ENCODE measurements around the gene STMN3.
A peak's percentile ranks its signal among the peaks of the same experiment; 100 is the strongest.
"Not testable (repeated sequence)": the region's sequence is repeated elsewhere in the genome, so short reads cannot be mapped to it uniquely, and the experiment has no call there.

STMN3 gene

DNA sequence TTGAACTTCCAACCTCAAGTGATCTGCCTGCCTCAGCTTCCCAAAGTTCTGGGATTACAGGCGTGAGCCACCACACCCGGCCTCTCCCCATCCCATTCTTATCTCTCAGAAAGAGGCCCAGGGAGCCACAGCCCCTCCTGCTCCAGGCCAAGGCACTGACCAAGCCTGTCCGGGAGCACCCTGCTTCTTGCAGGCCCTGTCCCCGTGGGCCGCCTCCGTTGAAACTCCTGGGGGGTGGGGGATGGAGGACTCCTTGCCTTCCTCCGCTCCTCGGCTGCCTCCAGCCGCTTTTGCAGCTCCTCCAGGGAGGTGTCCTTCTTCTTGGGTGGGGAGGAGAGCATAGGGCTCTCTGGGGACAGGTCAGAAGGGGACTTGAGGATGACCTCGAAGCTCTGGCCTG lies 9.7 kb downstream of the STMN3 start:
- DNase-seq (ENCODE audit: low read depth), result no peak
- TF ChIP-seq, protein P1, sequence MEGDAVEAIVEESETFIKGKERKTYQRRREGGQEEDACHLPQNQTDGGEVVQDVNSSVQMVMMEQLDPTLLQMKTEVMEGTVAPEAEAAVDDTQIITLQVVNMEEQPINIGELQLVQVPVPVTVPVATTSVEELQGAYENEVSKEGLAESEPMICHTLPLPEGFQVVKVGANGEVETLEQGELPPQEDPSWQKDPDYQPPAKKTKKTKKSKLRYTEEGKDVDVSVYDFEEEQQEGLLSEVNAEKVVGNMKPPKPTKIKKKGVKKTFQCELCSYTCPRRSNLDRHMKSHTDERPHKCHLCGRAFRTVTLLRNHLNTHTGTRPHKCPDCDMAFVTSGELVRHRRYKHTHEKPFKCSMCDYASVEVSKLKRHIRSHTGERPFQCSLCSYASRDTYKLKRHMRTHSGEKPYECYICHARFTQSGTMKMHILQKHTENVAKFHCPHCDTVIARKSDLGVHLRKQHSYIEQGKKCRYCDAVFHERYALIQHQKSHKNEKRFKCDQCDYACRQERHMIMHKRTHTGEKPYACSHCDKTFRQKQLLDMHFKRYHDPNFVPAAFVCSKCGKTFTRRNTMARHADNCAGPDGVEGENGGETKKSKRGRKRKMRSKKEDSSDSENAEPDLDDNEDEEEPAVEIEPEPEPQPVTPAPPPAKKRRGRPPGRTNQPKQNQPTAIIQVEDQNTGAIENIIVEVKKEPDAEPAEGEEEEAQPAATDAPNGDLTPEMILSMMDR (IDR thresholded peaks at IDR 0.05; ENCODE audit: control insufficient read depth, extremely low read depth, insufficient read depth), result no peak

GRCh38 chr20:63642527-63643247 lies 10.5 kb downstream of the STMN3 start:
- peak overlapping the region; percentile 56 for H3K4me3 ChIP-seq (ENCODE audit: low read depth, low read length)
- DNase-seq (ENCODE audit: low read depth), result no peak
- TF ChIP-seq, protein P1 (IDR thresholded peaks at IDR 0.05; ENCODE audit: control insufficient read depth, extremely low read depth, insufficient read depth), result no peak

More for the DNA sequence above, 9.7 kb downstream of the STMN3 start:
- H3K4me3 ChIP-seq (ENCODE audit: low read depth, low read length), result no peak overlapping the region

DNA sequence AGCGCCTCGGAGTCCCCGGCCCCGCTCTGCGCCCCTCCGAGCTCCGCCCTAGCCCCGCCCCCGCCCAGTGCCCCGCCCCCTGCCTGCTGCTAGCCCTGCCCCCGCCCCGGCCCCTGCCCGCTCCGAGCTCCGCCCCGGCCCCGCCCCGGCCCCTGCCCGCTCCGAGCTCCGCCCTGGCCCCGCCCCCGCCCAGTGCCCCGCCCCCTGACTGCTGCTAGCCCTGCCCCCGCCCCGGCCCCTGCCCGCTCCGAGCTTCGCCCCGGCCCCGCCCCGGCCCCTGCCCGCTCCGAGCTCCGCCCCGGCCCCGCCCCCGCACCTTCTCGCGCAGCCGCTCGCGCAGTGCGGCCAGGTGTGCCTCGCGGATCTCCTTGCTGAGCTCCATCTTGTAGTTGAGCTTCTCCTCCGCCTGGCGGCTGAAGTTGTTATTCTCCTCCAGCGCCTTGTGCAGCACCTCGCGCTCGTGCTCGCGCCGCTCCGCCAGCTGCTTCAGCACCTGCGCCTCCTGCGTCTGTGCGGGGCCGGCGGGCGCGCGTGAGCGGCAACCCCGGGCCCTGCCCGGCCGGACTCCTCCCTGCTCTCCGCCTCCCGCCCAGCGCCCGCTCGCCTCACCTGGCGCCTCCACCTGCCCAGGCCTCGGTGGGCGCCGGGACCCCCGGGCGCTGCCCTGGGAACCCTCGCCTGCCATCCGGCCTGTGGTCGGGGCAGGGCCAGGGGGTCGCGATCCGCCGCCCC lies 11.3 kb downstream of the STMN3 start:
- TF ChIP-seq, protein P1 (IDR thresholded peaks at IDR 0.05; ENCODE audit: control insufficient read depth, extremely low read depth, insufficient read depth), result peak; percentile 37
- peak overlapping the region; percentile 56 for H3K4me3 ChIP-seq (ENCODE audit: low read depth, low read length)
- DNase-seq (ENCODE audit: low read depth), result peak; percentile 82

DNA sequence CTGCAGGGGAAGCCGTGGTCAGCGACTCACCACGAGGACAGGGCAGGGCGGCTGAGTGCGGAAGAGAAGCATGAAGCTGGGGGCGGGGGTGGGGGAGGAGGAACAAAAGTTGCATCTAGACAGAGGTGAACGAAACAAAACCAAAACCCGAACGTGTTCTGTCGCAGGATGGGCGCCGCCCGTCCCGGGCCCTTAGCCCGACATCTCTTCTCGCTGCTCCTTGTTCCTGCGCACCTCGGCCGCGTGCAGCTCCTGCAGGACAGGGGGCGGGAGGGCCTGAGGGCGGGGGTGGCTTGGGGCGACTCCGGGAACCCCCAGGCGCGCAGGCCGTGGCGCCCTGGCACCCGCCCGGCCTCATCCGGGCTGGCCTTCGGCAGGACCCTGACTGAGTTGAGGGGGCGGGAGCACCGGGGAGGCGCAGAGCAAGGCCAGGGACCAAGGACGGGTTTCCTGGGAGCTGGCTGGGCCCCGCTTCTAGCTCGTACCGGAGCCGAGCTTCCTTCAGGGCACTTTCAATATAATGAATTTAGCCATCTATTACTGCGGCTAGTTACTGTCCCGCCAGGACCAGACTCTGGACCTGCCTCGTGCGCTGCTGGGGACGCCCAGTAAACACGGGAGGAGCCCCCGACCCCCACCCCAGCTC lies 12.0 kb downstream of the STMN3 start:
- TF ChIP-seq, protein P1 (IDR thresholded peaks at IDR 0.05; ENCODE audit: control insufficient read depth, extremely low read depth, insufficient read depth), result no peak
- peak overlapping the region; percentile 46 for H3K4me3 ChIP-seq (ENCODE audit: low read depth, low read length)
- no peak for DNase-seq (ENCODE audit: low read depth)

- not testable (repeated sequence) for H3K4me3 ChIP-seq (ENCODE audit: low read depth, low read length)
These were observed 12.5 kb downstream of the STMN3 start for GRCh38 chr20:63640686-63641085.

GRCh38 chr20:63640086-63640485 lies 13.1 kb downstream of the STMN3 start:
- H3K4me3 ChIP-seq (ENCODE audit: low read depth, low read length), result no peak overlapping the region
- DNase-seq (ENCODE audit: low read depth), result no peak
- TF ChIP-seq, protein P1 (IDR thresholded peaks at IDR 0.05; ENCODE audit: control insufficient read depth, extremely low read depth, insufficient read depth), result no peak

More at GRCh38 chr20:63640686-63641085, 12.5 kb downstream of the STMN3 start:
- DNase-seq (ENCODE audit: low read depth), result not testable (repeated sequence)
